Stimulated activated CD8-positive, alpha-beta memory T cell treated with anti-CD3 and anti-CD28 coated beads, Interleukin-15, amount 100 ng/mL, for 24 hours (primary cell): Measurements from ENCODE around the gene SLC8A3.
A peak's percentile ranks its signal among the peaks of the same experiment; 100 is the strongest.

Experiments
- DNase-seq: peaks from one replicate; pipeline ENCODE4 v3.0.0-alpha.2; 2020; ENCODE audit warnings: low read depth

SLC8A3 gene

GRCh38 chr14:70064136-70064865 is 124.5 kb downstream of the SLC8A3 start:
- no peak for DNase-seq

- no peak for DNase-seq
Observed at GRCh38 chr14:70061108-70061507, 127.6 kb downstream of the SLC8A3 start.

GRCh38 chr14:70059545-70059944 is 129.2 kb downstream of the SLC8A3 start:
- DNase-seq: no peak

- no peak for DNase-seq
Observed at GRCh38 chr14:70057519-70058136, 131.1 kb downstream of the SLC8A3 start.

- DNase-seq: no peak
Observed at GRCh38 chr14:70052990-70053389, 135.8 kb downstream of the SLC8A3 start.

GRCh38 chr14:70050136-70050535 is 138.6 kb downstream of the SLC8A3 start:
- DNase-seq: no peak

GRCh38 chr14:70049605-70050004 is 139.1 kb downstream of the SLC8A3 start:
- DNase-seq: no peak

GRCh38 chr14:70048313-70048654 is 140.5 kb downstream of the SLC8A3 start:
- no peak for DNase-seq

- no peak for DNase-seq
Observed at GRCh38 chr14:70047598-70048312, 141.0 kb downstream of the SLC8A3 start.

- DNase-seq: no peak
Observed at GRCh38 chr14:70045844-70046535, 142.8 kb downstream of the SLC8A3 start.

GRCh38 chr14:70045310-70045709 is 143.4 kb downstream of the SLC8A3 start:
- no peak for DNase-seq

GRCh38 chr14:70043001-70043400 is 145.8 kb downstream of the SLC8A3 start:
- DNase-seq: no peak

GRCh38 chr14:70036665-70037064 is 152.1 kb downstream of the SLC8A3 start:
- no peak for DNase-seq

GRCh38 chr14:70034257-70034656 is 154.5 kb downstream of the SLC8A3 start:
- no peak for DNase-seq

GRCh38 chr14:70033561-70033960 is 155.2 kb downstream of the SLC8A3 start:
- no peak for DNase-seq

- DNase-seq: no peak
Observed at GRCh38 chr14:70033116-70033515, 155.6 kb downstream of the SLC8A3 start.

- DNase-seq: no peak
Observed at GRCh38 chr14:70032447-70032846, 156.3 kb downstream of the SLC8A3 start.

- no peak for DNase-seq
Observed at GRCh38 chr14:70032016-70032415, 156.7 kb downstream of the SLC8A3 start.

- no peak for DNase-seq
Observed at GRCh38 chr14:70029296-70030132, 159.2 kb downstream of the SLC8A3 start.

GRCh38 chr14:70027785-70028428 is 160.8 kb downstream of the SLC8A3 start:
- peak; percentile 55 for DNase-seq

- DNase-seq: no peak
Observed at GRCh38 chr14:70023871-70024270, 164.9 kb downstream of the SLC8A3 start.
